ENCODE measurements around the gene DCANP1.

DCANP1 gene

GRCh38 chr5:135468541-135468940 lies 21.4 kb upstream of the DCANP1 start:
- peaks cover 5% of the 10 kb centered on the region for H3K4me1 Mint-ChIP-seq
- no peak overlapping the region for H3K27ac Mint-ChIP-seq
- H3K4me3 Mint-ChIP-seq = no peak overlapping the region
- no peaks in the 10 kb centered on the region for H3K9me3 Mint-ChIP-seq
- no peaks in the 10 kb centered on the region for H3K36me3 Mint-ChIP-seq (ENCODE audit: low read depth)
- DNase-seq (no peak), ATAC-seq (no peak)
- peaks cover 37% of the 10 kb centered on the region for H3K27me3 Mint-ChIP-seq

DNA sequence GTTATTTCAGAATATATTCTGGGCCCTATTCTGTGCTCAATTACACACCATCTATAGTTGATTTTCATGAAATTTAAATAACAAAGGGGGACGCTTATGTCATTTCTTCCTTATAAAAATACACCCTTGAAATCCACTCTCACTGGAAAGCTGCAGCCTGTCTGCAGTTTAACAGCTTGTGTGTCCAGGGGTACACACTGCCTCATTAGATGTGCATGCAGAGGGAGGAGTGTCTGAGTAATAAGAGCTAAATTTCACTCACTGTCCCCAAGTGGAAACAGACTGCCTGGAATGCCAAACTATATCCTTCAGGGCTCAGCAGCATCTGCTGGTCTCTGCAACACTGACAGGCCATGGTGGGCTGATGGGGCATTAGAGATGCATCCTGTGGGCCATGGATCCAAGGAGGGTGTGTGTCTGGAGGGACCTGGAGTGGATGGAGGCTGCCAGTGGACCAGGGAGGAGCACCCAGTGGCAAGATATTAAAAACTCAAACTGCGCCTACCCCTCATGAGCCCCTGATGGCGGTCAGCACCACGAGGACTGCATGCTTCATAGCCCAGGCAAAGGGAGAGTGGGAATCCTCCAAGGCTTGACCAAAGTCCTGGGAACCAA lies 20.8 kb upstream of the DCANP1 start:
- Mint-ChIP-seq H3K27ac (no peak overlapping the region), H3K4me1 (peaks cover 5% of the 10 kb centered on the region), H3K4me3 (no peak overlapping the region), H3K36me3 (ENCODE audit: low read depth) (no peaks in the 10 kb centered on the region), H3K9me3 (no peaks in the 10 kb centered on the region), H3K27me3 (peaks cover 37% of the 10 kb centered on the region)
- DNase-seq (no peak), ATAC-seq (no peak)

- Mint-ChIP-seq H3K4me1 (peaks cover 5% of the 10 kb centered on the region), H3K27me3 (peaks cover 37% of the 10 kb centered on the region), H3K4me3 (no peak overlapping the region)
Measured at GRCh38 chr5:135467051-135467625, 20.0 kb upstream of the DCANP1 start.

DNA sequence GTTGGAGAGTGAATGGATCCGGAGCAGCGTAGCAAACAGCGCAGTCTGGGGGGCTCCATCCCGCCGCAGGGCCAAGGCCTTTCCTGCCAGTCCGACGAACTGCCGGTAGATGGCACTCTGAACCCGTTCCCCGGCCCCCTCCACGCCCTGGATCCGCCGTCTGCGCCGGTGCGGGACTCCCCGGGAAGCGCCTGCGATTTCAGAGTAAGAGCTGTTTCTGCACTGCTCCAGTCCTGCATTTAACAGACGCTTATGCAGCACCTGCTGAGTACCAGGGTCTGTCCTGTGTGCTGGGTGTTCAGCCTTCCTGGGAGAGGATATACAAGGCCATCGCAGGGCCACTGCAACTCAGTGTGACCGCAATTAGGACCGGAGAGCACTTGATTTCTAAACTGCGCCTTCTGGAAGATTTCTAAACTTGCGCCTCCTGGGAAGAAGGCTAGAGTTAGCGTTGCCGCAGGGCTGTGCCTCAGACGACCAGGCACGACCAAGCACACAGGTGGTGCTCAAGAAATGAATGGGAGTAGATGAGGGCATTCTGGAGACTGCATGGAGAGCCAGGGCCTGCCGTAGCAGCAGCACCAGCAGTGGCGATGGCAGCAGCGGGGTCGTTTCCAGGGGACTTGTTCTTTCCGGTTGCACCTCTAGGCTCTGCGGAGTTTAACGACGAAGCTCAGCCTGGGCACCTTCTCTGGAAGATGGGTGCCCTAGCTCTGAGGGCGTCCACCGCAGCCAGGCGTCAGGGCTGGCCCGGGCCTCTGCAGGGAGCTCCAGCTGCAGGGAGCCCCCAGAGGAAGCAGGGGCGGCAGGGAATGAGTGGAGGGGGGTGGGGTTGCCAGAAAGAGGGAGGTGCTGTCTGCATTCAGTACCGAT lies 19.3 kb upstream of the DCANP1 start:
- Mint-ChIP-seq H3K4me1 (peaks cover 5% of the 10 kb centered on the region), H3K36me3 (ENCODE audit: low read depth) (no peaks in the 10 kb centered on the region), H3K27me3 (peaks cover 37% of the 10 kb centered on the region), H3K4me3 (peak overlapping the region; percentile 53), H3K9me3 (no peaks in the 10 kb centered on the region), H3K27ac (no peak overlapping the region)
- peak; percentile 82 for DNase-seq
- ATAC-seq = peak; percentile 90

More at GRCh38 chr5:135467051-135467625, 20.0 kb upstream of the DCANP1 start:
- ATAC-seq (no peak), DNase-seq (no peak)
- no peak overlapping the region for H3K27ac Mint-ChIP-seq
- no peaks in the 10 kb centered on the region for H3K36me3 Mint-ChIP-seq (ENCODE audit: low read depth)
- no peaks in the 10 kb centered on the region for H3K9me3 Mint-ChIP-seq

- H3K27me3 Mint-ChIP-seq = peaks cover 34% of the 10 kb centered on the region
- H3K9me3 Mint-ChIP-seq = no peaks in the 10 kb centered on the region
- ATAC-seq (no peak), DNase-seq (no peak)
- H3K4me1 Mint-ChIP-seq = peaks cover 5% of the 10 kb centered on the region
- no peaks in the 10 kb centered on the region for H3K36me3 Mint-ChIP-seq (ENCODE audit: low read depth)
- H3K4me3 Mint-ChIP-seq = no peak overlapping the region
- no peak overlapping the region for H3K27ac Mint-ChIP-seq
Measured at GRCh38 chr5:135465391-135466122, 18.4 kb upstream of the DCANP1 start.

- no peak overlapping the region for H3K4me3 Mint-ChIP-seq
- peak; percentile 45 for ATAC-seq
Measured at GRCh38 chr5:135462304-135462703, 15.2 kb upstream of the DCANP1 start.

DNA sequence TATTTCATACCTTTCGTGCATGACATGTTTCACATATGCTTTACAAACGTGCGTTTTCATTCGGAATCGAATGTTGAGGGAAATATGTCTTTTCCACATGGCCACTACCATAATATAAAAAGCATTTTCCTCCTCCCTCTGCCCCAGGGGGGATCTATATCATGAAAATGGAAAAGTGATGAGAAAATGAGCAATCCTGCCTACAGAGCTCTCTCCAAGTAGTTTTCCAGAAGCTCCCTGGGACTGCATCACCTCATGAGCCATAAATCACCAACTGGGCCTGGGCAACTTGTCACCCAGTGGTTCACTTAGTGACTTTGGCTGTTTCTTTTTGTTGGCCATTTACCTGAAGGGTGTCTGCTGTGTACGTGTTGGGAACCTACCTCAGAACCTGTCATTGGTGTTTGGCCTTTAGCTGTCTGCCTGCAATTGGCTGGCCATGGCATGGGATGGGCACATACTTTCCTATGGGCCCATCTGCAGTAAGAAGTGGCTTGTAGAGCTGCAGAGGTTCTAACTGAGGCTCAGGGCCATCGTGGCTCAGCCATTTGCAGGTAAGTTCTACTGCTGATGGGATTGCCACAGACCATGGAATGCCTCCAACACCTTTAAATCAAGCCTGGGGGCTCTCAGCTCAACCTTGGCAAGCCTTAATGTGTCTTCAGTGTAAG lies 14.5 kb upstream of the DCANP1 start:
- Mint-ChIP-seq H3K36me3 (ENCODE audit: low read depth) (no peaks in the 10 kb centered on the region), H3K4me3 (no peak overlapping the region), H3K4me1 (peaks cover 5% of the 10 kb centered on the region), H3K27ac (no peak overlapping the region), H3K9me3 (no peaks in the 10 kb centered on the region), H3K27me3 (peaks cover 22% of the 10 kb centered on the region)
- ATAC-seq (no peak), DNase-seq (no peak)

More at GRCh38 chr5:135462304-135462703, 15.2 kb upstream of the DCANP1 start:
- H3K9me3 Mint-ChIP-seq = no peaks in the 10 kb centered on the region
- H3K4me1 Mint-ChIP-seq = peaks cover 5% of the 10 kb centered on the region
- H3K27ac Mint-ChIP-seq = no peak overlapping the region
- DNase-seq = peak; percentile 44
- H3K36me3 Mint-ChIP-seq (ENCODE audit: low read depth) = no peaks in the 10 kb centered on the region
- peaks cover 23% of the 10 kb centered on the region for H3K27me3 Mint-ChIP-seq

DNA sequence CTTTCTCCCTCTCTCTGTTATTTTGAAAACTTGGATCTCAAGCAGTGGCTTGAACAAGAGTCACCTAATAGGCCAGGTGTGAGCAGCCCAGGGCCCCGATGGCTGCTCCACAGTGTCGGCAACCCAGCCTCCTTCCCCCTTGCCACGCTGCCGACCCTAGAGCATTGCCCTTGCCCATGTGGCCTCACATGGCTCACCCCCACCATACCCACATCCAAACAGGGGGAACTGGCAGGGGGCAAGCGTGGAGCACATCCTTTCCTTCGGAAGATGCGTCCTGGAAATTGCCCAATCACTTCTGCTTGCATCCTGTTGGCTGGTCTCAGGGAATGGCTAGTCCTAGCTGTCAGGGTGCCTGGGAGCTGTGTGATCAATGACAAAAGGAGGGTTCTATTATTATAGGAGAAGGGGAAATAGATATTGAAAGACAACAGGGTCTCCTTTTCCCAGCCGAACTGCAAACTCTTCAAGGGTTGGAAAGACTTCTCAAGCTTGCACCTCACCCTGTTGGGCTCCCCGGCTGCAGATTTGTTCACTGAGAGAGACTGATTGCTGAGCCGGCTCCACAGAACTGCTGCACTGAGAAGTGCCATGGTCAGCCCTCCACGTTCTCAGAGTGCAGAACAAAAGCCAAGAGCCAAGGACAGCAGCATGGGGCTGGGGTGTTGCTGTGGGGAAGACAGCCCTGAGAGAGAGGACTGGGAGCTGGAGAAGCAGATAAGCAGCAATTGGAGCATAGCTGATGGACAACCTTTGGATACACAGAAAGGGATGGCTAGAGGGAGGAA lies 13.3 kb upstream of the DCANP1 start:
- Mint-ChIP-seq H3K4me3 (no peak overlapping the region), H3K27me3 (peaks cover 19% of the 10 kb centered on the region), H3K4me1 (no peaks in the 10 kb centered on the region), H3K27ac (no peak overlapping the region), H3K36me3 (ENCODE audit: low read depth) (no peaks in the 10 kb centered on the region), H3K9me3 (no peaks in the 10 kb centered on the region)
- DNase-seq = no peak
- no peak for ATAC-seq

- Mint-ChIP-seq H3K4me1 (no peaks in the 10 kb centered on the region), H3K27me3 (peaks cover 10% of the 10 kb centered on the region), H3K36me3 (ENCODE audit: low read depth) (no peaks in the 10 kb centered on the region), H3K9me3 (no peaks in the 10 kb centered on the region), H3K27ac (no peak overlapping the region), H3K4me3 (no peak overlapping the region)
- no peak for ATAC-seq
- no peak for DNase-seq
Measured at GRCh38 chr5:135458921-135459331, 11.8 kb upstream of the DCANP1 start.

DNA sequence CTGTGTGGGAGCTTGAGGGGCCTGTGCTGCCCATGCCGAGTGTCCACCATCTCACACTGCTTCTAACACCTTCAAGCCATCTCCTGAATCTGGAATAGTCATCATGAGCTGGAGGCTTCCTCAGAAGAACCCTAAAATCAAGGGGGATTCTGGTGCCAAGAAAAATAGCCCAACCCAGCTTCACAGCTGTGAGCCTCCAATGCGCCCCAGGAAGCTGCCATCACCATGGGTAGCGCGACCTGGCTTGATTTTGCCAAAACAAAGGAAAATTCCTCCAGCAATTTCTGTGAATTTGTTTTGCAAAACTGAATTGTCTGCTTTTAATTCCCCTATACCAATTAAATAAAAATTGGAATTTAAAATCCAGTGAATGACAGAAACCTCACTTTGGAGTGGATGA lies 11.2 kb upstream of the DCANP1 start:
- H3K4me3 Mint-ChIP-seq = no peak overlapping the region
- DNase-seq (no peak), ATAC-seq (no peak)
- no peaks in the 10 kb centered on the region for H3K36me3 Mint-ChIP-seq (ENCODE audit: low read depth)
- no peaks in the 10 kb centered on the region for H3K9me3 Mint-ChIP-seq
- peaks cover 10% of the 10 kb centered on the region for H3K27me3 Mint-ChIP-seq
- H3K4me1 Mint-ChIP-seq = no peaks in the 10 kb centered on the region
- no peak overlapping the region for H3K27ac Mint-ChIP-seq

GRCh38 chr5:135457424-135458071 lies 10.4 kb upstream of the DCANP1 start:
- Mint-ChIP-seq H3K4me1 (no peaks in the 10 kb centered on the region), H3K4me3 (no peak overlapping the region)
- peak; percentile 71 for ATAC-seq

GRCh38 chr5:135456238-135457099 lies 9.3 kb upstream of the DCANP1 start:
- no peak overlapping the region for H3K4me3 Mint-ChIP-seq
- H3K4me1 Mint-ChIP-seq = no peaks in the 10 kb centered on the region
- DNase-seq (no peak), ATAC-seq (no peak)
- no peaks in the 10 kb centered on the region for H3K9me3 Mint-ChIP-seq
- H3K27me3 Mint-ChIP-seq = peaks cover 10% of the 10 kb centered on the region
- no peaks in the 10 kb centered on the region for H3K36me3 Mint-ChIP-seq (ENCODE audit: low read depth)
- no peak overlapping the region for H3K27ac Mint-ChIP-seq

More at GRCh38 chr5:135457424-135458071, 10.4 kb upstream of the DCANP1 start:
- DNase-seq = peak; percentile 70
- Mint-ChIP-seq H3K27me3 (peaks cover 10% of the 10 kb centered on the region), H3K9me3 (no peaks in the 10 kb centered on the region), H3K36me3 (ENCODE audit: low read depth) (no peaks in the 10 kb centered on the region), H3K27ac (no peak overlapping the region)
